PC-9 (cell line): Measurements from ENCODE around the gene LRP1.

Experiments used
- CTCF ChIP-seq: fragments of 200-600 bp; sonication (generic); conservative IDR thresholded peaks from 2 replicates; pipeline ENCODE4 v1.6.1; 2017; ENCODE audit warnings: mixed run types, antibody characterized with exemption, mild to moderate bottlenecking, moderate library complexity
- EZH2 ChIP-seq: fragments of 200-600 bp; sonication (generic); IDR thresholded peaks from 2 replicates; pipeline ENCODE4 v1.8.0; 2017; ENCODE audit warnings: antibody characterized with exemption, low read depth

- no peak for TF ChIP-seq EZH2
- TF ChIP-seq CTCF = no peak
Measured at GRCh38 chr12:57154076-57154475, 25.8 kb downstream of the LRP1 start.
